ENCODE data around the gene PGAP1.
A peak's percentile ranks its signal among the peaks of the same experiment; 100 is the strongest.
"Not testable (repeated sequence)": the region's sequence is repeated elsewhere in the genome, so short reads cannot be mapped to it uniquely, and the experiment has no call there.

PGAP1 gene

DNA sequence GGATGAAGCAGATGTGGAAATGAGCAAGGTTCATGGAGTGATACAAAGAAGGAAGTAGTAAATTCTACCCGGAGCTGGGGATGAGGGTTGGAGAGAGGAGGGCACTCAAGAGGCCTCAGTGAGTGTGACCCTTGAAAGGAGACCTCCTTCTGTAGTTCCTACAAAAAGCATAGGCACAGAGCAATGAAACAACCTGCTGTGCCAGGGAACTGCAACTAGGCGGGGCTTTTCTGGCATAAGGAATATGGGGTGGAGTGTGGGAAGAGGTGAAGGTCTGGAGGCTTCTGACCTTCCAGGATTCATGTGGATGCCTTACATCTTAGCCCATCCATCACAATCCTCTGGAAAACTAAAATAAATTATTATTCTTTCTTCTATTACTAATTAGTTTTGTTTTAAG lies 25.5 kb upstream of the PGAP1 start:
- no peak for DNase-seq

DNA sequence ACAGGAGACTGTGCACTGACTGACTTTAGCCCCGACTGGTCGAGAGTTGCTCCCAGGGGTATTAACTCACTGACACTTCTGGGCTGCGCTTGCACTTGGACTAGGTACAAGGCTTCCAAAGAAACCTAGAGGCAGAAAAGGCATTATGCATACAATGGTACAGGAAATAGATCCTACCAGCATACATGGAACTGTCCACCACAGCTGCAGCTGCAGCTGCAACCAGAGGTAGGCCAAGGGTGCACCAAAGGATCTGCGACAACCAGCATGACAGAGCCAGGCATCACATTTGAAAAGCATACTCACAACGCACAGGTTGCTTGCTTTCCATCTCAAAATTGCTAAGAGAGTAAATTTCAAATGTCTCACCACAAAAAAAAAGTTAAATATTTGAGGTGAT lies 22.6 kb upstream of the PGAP1 start:
- DNase-seq: no peak

DNA sequence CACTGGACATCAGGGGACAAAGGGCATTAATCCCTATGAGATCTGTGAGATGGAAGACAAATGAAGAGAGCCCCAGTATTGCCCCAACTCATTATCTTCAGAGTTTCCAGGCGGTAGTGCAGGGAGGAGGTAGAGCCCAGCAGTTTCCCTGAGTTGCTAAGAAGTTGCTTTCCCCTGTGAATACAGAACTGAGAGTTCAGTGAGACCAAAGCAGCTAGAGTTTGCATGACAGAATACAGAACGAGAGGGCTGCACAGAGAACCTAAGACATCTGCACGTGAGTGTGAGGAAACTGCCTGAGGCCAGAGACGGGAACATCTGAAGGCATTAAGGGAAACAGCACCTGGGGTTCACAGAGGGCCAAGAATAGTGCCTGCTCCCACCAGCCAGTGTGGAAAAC lies 18.1 kb upstream of the PGAP1 start:
- no peak for DNase-seq

DNA sequence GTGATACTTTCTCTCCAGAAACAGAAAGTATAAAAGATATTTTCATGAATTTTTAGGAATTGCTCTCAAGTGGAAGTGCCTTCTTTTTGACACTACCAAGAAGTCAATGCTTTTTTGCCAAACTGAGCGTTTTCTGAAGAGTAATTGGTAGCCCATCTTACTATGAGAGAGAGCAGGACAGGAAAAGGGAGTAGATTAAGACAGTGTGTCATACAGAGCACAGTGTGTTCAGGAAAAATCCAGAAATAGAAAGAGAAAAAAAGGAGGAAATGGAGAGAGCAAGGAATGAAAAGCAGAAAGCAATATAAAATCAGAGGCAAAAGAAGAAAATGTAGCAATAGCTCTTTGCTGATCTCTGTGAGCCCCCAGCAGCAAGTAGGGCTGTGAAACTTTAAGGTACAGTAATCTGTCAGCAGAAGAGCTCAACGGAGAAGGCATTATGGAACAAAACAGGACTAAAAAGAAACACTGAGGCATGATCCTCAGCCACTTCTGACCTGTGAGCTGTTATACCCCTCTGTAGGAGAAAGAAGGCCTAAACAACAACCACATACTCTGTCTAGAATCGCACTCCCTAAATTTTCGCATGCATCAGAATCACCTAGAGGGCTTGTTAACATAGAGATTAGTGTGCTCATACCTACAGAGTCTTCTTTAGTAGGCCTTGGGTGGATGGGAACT lies 15.0 kb upstream of the PGAP1 start:
- DNase-seq: no peak

DNA sequence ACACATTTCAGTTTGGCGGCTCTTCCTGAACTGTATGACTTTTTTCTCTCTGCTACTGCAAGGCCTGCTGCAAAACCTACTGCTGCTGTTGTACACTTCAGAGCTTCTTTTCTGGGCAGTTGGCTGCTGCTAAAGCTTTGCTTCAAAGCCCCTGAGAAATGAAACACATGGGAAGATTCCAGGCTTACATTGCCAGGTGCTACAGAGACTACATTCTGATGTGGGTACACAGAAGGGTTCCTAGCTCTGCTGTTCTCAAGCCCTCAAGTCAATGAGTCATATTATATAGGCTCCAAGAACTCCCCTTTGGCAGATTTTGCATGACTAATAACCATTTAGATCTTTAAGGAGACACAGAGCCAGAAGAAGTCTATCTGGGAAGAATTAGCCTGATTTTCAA lies 12.9 kb upstream of the PGAP1 start:
- DNase-seq: peak in 2 of 3 donors; percentile 17 to 43

DNA sequence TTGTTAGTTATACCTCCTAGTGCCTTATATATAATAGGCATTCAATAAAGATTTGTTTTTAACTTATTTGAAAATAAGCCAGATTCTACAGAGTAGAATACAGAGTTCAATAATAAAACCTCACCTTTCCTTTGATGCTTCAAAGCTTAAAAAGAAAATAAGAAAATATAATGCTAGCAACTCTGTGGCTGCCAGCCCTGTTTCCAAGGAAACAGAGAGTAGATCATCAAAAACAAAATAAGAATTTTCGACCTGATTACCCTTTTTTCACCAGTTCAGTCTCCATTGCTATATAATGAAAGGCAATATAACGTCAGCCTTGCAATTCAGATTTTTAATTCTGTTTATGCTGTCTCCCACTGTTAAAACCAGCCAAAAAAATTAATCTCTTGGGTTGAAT lies 8.9 kb upstream of the PGAP1 start:
- no peak for DNase-seq

DNA sequence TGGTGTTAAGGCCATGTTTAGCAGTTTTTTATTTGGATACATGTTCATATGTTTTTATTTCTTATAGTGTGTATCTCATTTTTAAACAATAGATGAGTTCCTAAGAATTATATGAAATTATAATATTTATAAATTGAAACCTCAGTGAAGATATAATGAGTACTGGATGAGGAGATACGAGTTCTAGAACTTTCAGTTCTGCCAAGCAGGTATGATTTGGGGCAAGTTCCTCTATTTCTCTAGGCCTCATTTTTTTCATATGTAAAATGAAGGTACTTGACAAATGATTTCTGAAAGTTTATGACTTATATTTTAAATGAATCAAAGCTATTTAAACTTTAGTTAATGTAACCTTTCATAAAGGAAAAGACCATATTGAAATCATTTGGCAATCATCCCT lies 8.2 kb upstream of the PGAP1 start:
- DNase-seq: no peak

DNA sequence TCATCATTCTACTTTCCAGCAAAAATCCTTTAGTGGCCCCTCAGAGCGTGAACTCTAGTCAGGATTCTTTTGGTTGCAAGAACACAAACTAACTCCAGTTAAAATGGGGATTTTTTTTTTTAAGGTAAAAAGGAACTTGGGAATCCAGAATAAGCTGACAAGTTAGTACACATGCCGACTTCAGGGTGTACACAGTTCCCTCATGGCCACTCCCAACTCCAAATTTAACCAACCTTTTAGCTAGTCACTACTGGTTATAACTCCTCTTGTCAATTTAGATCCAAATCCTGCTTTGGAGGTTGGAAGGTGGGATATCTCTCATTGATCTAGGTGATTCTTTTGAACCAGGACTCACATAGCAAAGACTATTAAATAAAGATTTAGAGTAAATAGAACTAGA lies 5.0 kb upstream of the PGAP1 start:
- no peak for DNase-seq

DNA sequence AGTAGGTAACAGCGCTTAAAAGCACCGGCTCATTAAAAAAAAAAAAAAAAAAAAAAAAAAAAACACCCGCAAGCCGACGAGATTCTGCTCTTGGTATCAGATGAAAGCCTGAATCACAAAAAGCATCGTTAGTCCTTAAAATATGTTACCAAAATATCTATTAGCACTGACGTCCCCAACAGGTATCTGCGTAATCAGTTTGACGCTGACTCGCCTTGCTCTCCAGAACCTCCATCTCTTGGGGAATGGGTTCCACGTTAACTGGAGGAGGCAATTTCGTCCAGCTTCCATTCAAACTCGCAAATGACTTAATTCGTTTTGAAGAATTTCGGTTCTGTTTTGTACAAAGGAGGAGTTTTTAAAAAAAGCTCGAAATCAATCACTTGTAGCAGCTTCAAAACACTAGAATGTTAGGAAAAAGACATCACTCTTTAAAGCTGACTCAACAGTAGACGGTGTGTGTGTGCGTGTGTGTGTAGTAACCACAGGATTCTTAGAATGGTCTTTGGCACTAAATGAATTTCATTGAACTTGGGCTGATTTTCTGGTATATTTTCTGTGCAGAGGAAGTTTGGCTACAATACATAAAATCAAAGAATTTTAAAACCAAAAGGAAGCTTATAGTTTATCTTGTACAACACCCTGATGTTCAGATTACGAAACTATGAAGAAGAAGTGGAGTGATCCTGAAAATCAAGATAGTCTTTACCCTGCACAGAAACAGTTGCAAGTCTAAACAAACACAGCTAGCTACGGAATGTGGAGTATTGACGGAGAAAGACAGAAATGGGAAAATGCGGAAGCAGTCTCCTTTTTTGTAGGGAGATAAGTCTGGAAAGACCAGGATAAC lies 1.1 kb upstream of the PGAP1 start:
- DNase-seq: peak; percentile 34 to 56 (median 37)

DNA sequence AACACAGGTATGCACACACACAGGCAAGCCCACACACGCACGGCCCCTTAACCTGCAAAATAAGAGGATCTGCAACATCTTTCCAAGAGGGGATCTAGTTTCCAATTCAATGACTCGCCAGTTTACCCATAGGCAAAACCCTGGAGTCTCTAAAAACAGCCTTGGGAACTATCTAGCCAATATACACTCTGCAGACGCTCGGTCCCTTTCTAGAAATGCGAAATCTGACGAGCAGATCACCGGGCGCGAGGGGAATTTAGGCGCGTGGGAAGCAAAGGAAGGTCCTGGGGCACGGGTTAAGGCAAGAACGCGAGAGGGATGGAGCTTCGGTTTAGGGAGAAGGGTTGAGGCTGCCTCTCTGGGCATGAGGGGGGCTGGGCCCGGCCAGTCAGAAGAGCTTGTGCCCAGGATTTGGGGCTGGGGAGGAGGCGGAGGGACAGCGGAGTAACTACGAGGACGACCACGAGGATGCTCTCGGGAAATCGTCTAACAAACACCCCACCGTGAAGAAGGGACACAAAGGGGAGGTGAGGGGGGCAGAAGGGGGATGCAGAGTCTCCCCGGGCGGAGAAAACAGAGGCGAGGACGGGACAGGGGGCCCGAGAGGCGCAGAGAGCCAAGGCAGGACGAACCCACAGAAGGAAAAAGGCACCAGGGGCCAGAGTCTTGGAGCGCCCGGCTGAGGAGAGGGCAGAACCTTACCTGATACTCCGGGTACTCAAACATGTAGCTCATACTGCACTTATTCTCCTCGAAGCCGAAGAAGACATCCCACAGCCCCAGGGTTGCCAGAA lies 542 bp downstream of the PGAP1 start:
- DNase-seq: peak; percentile 66 to 78 (median 69)

DNA sequence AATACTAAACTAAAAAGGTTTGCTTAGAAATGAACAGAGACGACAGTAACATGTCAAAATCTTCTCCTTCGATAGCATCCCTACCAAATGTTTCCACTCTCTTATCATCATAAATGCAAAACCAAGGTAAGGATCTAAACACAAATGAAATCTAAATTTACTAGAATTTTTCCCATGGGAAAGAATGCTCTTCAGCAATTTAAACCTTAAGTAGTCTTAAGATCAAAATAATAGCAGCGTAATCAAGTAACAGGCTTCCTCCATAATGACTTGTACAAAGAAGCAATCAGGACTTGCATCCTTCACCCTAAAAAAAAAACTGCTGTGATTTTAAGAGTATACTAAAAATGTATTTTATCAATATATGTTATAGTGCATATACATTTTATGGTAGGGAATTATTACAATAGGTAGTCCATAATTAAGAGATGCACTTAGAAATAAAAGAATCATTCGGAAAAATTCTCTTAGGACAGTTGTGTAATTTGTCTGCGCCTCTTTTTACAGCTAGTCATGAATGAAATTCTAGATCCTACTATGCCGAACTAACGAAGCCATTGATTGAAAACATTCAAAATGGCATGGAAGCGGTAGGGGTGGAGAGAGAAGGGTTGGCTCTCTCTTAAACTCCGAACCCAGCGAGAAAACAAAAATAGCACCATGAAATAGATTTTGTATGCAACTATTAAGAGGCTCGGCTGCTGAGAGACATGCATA lies 1.3 kb downstream of the PGAP1 start:
- DNase-seq: no peak

DNA sequence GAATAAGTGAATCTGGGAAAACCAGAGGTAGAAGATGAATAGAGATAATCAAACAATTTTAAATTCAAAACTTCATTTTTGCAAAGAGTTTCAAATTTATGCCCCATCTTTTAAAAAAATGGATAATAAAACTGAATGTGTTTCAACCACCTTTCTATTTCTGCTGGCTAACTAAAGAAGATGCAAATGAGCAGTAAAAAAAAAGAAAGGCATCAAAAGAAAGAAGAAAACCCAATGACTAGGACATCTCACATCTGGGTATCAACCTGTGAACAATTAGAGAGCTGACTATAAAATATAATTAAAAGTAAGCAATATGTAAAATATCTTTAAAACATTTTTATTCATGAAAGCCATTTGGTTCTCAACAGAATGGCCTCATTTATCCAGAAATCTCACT lies 2.5 kb downstream of the PGAP1 start:
- no peak for DNase-seq

DNA sequence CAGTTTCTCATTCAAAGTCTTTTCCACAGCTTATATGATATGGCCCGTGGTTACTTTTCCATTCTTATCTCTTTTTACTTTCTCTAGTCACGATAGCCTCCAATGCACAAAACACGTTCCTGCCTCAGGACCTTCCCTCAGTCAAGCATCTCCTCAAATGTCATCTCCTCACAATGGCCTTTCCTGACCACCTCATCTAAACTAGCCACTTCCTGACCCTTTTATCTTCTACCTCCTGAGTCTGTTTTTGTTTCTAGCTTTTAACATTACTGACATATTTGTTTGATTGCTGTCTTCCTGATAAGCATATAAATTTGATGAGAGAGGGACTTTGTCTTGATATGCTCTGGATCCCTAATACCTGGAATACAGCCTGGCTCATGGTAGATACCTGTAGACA lies 7.6 kb downstream of the PGAP1 start:
- DNase-seq: no peak

DNA sequence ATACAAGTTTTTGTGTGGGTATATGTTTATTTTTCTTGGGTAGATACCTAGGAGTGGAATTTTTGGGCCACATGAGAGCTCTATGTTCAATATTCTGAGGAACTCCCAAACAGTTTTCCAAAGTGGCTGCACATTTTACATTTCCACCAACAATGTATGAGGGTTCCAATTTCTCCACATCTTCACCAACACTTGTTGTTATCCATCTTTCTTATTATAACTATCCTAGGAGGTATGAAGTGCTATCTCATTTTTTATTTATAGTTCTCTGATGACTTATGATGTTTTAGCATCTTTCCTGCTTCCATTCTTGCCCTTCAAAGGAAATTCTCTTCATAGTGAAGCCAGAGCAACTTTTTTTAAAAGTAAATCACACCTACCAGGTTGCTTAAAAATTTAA lies 8.7 kb downstream of the PGAP1 start:
- no peak for DNase-seq

DNA sequence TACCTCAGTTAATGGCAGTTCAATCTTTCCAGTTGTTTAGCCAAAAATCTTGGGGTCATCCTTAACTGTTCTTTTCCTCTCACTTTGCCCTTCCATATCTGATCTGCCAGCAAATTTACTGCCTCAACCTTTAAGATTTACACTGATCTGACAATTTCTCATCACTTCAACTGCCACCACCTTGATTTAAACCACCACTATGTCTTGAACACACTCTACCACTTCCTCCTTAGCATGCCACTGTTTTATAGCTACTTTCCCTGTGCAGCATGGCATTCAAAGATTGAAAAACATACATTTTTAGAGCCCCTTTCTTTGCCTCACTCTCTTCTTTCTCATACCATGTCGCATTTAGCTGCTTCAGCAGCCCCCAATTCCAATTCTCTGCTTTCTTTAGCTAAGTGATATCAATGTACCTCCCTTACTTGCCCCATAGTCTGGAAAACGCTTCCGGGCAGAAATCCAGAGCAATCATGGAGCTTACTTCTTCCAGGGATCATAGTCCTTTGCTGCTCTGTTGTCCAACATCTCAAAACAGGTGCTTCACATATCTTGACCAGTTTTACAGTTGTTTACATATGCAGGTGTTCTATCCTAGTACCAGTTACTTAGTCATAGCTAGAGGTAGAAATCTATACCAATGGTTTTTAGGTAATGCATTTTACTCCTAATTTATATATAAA lies 10.9 kb downstream of the PGAP1 start:
- DNase-seq: no peak

DNA sequence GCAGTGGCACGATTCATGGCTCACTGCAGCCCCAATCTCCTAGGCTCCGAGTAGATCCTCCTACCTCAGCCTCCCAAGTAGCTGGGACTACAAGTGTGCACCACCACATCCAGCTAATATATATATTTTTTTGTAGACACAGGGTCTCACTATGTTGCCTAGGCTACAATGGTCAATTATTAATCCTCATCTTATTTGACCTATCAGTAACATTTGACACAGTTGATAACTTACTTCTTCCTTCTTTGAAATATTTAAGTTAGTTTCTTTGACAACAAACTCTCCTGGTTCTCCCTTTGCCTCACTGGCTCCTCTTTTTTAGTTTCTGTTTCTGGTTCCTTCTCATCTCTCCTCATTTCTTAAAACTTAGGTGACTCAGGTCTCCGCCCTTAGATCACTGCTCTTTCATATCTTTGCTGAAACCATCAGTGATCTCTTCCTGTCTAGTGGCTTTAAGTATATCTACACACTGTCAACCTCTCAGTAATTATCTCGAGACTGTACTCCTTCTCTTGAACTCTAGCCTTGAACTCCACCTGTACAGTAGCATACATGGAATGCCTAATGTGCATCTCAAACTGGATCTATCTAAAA lies 11.5 kb downstream of the PGAP1 start:
- DNase-seq: peak; percentile 58 to 81 (median 67)

DNA sequence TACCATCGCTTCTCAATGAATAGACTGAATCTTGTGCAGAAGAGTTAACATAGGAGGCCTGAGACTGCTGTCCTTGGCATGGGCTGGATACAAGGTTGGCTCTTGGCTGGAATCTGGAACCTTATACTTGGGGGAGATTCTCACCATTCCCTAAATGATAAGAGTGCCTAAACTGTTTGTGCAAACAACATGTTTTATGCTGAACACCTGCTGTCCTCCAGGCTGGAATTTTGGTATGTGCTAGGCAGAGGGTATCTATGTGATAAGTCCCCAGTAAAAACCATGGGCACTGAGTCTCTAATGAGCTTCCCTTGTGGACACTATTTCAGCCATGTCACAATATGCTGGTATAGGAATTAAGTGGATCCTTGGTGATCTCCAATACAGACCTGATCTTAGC lies 12.8 kb downstream of the PGAP1 start:
- DNase-seq: no peak

DNA sequence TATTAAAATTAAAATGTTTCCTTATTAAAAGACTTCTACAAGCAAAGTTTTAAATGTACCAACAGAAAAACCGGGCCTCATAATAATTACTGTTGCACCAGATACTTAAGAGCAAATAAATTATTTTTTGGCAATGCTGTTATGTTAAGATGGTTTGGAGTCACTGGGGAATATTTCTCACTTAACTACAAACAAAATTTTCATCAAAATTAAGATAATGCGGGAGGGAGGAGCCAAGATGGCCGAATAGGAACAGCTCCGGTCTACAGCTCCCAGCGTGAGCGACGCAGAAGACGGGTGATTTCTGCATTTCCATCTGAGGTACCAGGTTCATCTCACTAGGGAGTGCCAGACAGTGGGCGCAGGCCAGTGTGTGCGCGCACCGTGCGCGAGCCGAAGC lies 21.1 kb downstream of the PGAP1 start:
- not testable (repeated sequence) for DNase-seq

DNA sequence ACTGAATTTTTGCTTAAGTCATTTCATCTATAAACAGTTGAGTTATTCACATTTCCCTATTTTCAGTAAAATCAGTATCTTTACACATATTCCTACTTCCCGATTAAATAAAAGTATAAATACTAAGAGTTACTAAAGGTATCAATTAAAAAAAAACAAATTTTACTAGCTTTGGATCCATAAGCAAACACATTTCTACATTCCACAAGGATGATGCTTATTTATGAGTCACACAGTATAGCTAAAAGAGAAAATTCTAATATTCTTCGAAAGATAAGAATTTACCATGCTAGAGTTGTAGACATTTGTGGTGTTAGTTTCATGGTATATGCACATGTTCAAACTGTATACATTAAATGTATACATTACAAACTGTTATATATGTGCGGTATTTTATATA lies 23.7 kb downstream of the PGAP1 start:
- no peak for DNase-seq

DNA sequence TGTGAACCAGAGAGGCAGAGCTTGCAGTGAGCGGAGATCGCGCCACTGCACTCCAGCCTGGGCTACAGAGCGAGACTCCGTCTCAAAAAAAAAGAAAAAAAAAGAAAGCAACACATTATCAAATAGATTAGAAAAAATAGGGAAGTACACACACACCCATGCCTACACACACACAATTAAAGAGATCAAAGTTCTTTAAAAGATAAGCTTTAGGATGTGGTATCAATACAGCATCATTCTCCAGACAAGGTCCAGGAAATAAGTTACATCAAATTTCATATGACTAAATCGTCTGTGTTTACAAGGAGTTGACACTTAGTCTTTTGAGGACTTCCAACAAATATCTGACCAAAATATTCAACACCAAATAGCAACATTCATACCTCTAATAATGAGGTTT lies 25.7 kb downstream of the PGAP1 start:
- no peak for DNase-seq

DNA sequence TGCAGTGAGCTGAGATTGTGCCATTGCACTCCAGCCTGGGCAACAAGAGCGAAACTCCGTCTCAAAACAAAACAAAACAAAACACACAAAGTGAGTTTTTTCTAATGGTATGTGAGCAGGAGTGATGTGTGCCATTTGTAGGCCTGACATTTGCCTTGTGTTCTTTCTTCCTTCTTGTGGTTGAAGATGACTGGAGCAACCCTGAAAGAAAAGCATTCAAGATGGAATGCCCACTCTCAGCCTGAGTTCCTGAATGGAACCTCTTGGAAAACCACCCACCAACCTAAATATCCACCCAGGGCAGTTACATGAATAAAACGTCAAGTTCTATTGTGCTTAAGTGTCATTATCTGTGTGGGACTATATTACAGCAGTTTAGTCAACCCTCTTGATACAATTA lies 26.5 kb downstream of the PGAP1 start:
- no peak for DNase-seq

DNA sequence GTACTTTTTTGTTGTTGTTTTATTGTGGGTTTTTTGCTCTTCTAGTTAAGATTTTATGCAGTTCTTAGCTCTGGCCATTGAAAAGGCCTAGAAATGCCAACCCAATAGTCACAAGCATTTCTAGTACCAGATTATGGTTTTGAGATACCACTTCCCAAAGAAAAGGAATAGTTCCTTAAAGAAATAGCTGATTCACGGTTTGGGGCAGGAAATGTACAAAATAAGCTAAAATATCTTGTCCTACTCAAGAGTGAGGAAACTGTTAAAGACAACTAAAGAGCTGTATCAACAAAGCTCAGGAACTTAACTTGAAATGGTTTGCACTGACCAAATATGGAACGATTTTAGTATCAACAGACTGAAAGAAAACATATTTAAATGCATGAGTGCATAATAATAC lies 35.4 kb downstream of the PGAP1 start:
- peak; percentile 1 to 32 (median 27) for DNase-seq

Measured in suppressor macrophage treated with lipopolysaccharide for 1 hour (primary cell).